ENCODE measurements around the gene UNC5B.

UNC5B gene

DNA sequence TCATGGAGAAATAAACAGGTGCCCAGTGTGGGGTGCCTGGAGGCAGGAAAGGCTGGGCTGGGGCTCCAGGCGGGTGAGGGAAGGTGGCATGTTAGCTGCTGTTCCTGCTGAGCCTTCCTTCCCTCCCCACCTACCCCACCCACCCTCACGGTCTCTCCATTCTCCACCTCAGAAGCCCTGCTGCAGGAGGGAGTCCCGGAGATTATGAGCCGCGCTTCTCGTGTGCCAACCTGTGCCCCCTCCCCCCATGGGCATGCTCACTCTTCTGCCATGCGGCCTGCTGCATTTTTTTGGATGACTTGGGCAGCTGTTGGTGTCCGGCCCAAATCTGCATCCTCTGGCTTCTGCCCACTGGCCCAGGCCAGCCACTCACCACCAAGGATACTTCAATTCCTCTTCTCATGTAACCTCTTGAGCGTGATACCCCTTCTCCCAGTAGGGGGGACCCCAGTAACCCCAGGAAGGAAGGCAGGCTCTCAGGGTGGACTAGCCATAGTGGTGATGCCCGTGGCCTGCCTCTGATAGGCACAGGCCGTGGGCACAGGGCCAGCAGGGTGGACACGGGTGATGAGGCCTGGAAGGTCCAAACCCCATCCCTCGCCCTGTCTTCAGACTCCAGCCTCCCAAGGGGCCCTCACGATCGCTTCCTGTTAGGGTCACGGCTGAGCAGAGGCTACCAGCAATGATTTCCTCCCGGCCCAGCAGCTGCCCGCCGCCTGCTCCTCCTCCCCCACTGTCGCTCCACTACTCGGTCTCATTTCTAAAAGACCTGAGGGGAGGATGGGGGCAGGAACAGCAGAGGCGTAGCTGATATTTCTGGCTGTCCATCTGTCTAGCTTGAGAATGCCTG lies 27.8 kb downstream of the UNC5B start:
- DNase-seq (ENCODE audit: low spot score), result no peak

DNA sequence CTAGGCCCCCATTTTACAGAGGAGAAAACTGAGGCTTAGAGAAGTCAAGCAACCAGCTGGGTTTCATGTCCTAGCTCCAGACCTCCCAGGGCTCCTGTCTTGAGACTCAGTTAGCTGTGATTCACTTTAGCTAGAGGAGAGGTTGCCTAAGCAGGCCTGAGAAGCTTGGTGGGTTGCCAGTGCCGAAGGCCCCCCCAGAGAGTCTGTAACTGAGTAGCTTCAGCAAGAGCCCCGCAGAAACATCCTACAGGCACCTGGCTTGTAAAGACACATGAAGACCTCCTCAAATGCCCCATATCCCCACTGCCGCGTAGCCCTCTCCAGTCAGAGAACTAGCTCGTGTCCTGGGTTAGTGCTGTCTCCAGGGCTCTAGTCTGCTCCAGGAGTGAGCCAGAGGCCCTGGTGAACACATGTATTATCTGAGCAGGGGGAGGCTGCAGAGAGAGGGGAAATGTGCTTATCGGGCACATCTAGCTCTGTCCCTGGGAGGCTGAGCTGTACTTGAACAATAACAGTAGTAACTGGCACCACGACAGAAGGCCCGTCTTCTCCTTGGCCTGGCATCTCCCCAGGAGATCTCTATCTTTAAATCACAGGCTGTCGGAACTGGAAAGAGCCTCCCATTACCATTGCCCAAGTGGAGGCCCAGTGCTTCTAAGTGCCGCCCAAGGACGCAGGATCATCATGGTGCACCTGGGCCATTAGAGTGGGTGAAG lies 28.9 kb downstream of the UNC5B start:
- DNase-seq (ENCODE audit: low spot score), result no peak

DNA sequence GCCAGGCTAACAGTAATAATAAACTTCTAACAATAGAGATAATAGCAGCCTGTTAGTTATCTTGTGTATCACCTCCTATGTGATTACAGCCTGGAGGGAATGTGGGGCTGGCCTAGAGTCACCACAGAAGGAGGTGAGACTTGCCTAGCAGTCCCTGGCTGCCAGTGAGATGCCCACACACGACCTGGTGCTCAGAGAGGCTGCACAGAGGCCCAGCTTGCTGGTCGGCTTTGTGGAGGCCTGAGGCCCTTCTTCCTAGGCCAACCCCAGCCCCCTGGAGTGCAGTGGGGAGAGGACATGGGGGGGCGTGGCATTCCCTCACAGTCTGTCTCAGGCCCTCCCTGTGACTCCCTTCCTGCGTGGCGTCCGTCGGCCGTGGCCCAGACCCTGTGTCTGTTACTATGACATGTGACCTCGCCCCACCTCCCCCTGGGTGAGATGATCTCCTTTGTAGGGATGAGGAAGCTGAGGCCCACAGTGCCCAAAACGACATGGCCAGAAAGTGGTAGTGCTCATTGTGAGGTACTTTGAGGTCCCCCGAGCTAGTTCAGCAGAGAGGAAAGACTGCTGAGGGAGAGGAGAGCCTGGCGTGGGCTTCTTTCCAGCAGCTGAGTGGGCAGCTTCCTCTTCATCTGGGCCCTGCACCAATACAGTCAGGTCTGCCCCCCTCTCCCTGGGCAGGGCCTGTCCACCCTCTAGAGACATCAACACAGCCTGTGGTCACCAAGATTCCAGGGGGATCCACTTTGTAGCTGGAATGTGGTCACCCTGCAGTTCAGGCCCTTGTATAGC lies 29.7 kb downstream of the UNC5B start:
- no peak for DNase-seq (ENCODE audit: low spot score)

DNA sequence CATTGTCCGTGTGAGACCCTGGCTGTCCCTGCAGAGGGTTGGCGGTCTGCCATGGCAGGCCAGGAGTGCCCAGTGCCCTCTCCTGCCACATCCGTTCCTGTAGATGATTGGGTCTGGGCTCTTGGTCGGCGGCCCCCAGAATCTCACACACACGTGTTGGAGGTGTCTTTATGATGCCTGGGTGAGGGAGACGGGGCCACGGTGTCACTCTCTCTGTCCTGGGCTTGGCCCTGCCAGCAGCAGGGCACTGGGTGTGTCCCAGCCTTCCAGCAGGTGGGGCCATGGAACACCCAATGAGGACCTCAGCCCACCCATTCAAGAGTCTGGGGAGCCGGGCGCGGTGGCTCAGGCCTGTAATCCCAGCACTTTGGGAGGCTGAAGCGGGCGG lies 30.2 kb downstream of the UNC5B start:
- no peak for DNase-seq (ENCODE audit: low spot score)

DNA sequence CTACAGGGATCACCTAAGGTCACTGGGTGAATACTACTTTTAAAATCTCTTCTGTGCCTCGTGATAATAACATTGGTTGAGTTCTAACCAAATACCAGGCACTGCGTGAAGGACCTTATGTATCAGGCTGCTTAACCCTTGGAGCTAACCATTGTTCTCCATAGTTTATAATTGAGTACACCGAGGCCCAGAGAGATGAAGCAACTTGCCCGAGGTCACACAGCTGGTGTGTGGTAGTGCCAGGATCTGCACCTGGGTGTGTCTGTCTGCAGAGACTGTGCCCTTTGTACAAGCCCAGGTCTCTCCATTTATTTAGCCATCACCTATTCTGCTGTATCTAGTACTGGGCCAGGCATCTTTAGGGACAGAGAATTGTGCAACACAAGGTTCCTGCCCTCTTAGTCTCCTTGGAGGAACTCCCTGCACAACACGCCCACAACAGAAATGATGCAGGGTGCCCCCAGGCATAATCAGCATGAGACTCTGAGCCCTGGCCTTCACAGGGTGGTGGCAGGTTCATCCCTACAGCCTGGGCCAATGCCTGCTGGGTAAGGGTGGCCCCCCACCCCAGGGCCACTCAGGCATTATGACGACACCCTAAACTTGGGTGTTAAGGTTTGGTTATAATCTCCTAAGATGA lies 31.5 kb downstream of the UNC5B start:
- DNase-seq (ENCODE audit: low spot score), result no peak

DNA sequence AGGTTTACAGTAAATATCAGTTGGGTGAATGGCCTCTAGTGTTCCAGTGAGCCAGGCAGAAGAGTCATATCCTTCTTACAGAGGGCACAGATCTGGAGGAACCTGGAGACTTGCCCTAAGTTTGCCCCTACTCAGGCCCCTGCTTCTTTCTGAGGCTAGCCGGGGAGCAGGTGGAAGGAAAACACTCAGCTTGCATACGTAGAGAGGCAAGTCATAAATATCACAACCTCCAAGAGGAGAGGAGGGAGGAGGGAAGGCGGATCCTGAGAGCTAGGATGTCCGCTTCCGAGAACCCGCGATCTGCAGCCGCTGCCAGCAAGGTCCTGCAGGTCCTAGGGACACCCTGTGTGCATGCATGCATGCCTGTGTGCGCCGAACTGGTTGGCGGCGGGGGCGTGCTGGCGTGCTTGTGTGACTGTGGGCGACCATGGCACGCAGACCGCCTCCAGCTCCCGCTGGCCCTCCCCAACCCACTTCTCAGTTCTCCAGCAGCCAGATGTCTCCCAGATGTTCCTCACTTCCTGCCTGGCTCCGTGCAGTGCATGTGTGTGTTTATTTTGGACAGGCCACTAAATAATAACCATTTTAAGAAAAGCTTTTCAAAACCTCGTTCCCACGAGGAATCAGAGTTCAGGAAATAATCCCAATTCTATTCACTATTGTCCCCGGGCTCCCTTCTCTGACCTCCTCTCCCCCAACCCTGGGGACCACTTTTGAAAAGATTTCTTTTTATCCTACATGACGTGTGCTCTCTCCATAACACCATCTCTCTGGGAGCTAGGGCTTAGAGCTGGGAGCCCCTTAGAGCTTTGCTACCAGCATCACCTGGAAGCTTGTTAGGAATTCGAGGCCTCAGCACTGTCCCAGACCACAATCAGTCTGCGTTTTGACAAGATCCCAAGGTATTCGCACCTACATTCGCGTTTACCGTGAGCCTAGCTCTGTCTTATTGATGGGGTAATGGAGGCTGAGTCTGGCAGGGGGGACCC lies 32.4 kb downstream of the UNC5B start:
- DNase-seq (ENCODE audit: low spot score), result no peak

DNA sequence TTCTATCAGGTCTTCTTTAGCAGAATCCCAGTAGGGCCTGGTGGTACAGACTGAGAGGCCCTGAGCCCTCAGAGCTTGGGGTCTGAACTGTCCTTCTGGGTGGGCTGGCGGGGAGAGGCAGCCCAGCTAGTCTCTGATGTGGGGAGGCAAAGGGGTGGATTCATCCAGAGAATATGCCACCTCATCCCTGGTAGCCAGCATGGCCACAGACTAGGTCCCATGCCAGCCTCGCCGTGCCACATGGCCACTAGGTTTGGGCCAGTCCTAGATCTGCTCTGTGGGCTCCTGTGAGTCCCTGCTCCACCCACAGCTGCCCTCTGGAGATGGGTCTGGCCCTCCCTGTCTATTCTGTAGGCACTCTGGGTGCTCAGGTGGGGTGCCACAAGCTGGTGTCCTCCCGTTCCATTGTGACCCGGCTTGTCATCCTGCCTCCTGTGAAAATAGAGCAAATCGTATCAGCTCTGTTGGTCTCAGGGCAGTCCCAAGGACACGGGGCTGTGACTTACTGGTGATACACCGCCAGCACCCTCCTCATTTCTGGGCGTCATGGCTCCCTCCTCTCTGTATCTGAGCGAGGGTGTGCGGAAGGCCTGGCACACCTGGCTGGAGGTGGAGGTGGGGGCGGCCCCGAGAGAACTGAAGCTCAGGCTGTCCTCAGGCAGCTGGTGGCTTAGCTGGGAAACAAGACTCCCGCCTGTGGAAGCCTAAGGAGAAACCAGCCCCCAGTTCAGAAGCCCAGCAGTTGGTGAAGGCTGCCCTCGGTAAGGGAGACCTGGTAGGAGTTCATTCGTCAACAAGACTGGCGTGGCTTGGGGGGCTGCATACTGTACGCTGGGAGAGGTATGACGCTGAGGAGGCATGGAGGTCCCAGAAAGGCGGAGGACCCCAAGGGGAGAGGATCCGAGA lies 33.3 kb downstream of the UNC5B start:
- DNase-seq (ENCODE audit: low spot score), result no peak

DNA sequence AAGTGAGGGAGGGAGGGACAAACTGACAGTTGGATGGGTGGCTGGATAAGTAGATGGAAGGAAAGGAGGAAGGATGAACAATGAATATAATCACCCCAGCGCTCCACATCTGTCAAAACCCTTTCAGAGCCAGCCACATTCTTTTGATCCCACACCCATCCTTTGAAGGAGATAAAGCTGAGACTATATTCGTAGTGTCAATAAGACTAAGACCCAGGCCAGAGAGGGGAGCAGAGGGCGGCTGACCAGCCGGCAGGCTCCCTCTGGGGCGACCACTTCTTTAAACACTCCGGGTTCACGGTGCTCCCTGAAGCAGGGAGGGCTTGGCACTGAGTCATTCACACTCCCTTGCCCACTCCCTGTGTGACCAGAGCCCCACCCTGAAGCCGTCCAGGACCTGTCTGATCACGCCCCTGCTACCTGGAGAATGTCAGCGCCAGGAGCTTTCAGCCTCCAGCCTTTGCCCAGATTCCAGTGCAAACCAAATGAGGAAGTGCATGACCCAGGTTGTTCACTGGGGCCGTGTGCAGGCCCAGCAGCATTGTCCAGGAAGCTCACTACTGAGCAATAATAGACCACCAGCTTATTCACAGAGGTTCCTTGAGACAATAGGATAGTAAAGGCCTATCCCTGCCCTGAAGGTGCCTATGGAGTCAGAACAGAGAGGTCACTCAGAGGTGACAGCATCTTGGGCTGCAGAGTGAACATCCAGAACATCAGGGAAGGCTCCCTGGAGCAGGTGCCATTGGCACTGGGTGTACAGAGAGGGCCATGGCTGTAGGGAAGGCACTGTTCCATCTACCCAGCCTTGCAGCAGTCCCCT lies 34.4 kb downstream of the UNC5B start:
- DNase-seq (ENCODE audit: low spot score), result no peak

DNA sequence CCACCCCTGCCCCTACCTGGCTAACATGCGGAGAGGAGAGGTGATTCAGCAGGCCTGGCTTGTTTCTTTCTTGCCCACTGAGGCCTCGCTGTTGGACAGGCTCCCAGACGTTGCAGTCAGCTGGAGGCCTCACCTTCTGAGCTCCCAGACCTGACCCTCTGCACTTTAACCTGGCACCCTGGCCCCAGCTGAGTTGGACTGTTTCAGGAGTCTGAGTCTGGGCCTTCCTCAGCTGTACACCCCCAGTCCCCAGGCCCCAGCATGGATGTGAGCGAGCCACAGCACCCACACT lies 35.0 kb downstream of the UNC5B start:
- DNase-seq (ENCODE audit: low spot score), result no peak

DNA sequence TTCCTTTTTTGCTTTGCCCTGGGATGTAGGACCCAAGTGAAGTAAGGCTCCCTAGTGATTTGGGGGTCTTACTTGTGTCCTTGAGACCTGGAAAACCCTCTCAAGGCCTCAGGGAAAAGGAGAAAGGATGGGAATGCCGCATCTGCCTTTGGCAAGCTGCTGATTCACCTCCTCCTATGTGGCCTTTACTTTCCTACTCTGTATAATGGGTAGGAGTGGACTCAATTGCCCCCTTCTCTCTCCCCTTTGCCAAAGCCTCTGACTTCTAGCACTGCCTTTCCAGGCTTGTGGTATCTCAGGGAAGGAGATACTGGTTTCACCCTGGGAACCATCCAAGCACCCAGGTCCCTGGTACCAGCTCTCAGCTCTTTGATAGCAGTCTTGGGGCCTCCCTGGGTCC lies 35.4 kb downstream of the UNC5B start:
- DNase-seq (ENCODE audit: low spot score), result no peak

DNA sequence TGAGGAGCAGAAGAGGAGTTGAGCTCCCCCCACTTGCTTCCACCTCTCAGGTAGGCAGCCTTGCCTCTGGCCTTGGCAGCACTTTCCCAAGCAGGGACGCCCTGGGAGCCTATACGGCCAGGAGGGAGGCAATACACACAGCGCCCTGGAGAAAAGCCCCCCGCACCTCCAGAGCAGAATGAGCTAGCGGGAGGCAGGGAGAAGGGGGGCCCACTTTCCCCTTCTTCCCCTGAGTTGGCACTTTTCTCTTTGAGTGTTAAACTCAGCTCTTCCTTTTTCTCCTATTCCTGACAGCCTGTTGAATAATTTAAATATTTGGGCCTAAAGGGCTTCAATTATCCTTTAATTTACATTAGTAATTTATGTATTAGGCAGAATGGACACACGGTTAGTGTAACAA lies 35.8 kb downstream of the UNC5B start:
- no peak for DNase-seq (ENCODE audit: low spot score)

DNA sequence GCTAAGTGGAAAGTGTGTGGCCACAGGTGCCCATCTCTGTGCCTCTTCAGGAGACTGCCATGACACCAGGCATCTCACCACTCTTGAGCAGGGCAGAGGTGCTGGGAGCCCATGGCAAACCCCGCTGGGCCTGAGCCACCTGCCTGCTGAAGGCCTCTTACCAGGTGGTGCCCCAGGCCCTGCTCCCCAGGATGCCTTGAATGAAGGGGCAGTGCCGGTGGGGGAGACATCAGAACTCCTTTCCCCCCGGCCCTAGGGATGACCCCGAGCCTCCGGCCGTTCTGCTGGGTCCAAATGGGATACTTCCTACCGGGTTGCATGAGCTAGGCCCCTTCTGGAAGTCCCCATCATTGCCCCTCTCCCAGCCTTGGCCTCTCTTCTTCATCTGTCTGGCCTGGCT lies 37.6 kb downstream of the UNC5B start:
- DNase-seq (ENCODE audit: low spot score), result no peak

DNA sequence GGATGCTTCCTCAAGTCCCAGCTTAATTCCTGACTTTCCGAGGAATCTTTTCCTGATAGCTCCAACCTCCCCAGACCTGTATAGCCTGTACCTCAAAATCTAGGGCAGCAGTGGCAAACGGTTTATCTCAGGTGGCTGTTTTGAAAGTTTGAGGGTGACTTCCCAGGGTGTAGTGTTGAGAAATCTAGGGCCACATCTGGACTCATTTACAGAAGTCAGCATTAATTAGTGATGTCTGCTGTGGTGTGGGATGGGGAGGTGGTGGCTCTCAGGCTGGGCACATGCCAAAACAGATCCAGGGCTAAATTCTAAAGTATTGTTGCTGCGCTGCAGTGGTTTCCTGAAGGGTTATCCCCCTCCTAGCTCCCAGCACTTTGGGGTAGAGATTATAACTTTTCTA lies 38.0 kb downstream of the UNC5B start:
- DNase-seq (ENCODE audit: low spot score), result no peak

DNA sequence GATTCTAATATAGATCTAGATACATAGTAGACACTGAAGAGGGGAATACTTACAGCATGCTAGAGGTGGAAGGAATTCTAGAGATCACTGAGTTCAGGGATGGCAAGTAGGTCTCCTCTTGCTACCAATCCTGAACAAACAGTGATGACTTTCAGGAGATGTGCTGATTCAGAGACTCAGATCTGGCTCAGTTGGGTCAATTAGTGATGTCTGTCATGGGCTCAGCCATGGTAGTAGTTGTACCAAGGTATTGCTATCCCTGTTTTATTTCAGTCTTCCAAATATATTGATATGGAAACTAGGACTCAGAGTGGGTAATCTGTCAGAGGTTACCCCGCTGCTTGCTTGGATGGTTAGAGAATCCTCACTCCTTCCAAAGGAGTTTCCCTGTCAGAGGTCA lies 38.5 kb downstream of the UNC5B start:
- no peak for DNase-seq (ENCODE audit: low spot score)

DNA sequence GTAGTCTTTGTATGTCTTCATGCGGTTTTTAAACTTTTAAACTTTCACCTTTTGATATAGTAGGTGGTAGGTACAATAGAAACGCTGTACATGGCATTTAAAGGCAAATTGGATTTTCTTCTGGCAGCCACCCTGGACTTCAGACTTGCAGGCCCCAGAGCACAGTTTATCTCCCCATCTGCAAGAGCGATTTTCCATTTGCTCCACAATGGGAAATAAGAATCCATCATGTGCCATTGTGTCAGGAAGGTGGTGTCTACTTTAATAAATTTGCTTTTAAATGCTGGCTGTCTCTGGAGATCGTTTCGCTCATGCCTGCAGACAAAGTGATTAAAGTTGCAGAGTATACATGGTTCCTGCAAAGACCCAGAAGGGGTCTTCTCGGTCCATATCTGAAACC lies 38.9 kb downstream of the UNC5B start:
- DNase-seq (ENCODE audit: low spot score), result no peak

DNA sequence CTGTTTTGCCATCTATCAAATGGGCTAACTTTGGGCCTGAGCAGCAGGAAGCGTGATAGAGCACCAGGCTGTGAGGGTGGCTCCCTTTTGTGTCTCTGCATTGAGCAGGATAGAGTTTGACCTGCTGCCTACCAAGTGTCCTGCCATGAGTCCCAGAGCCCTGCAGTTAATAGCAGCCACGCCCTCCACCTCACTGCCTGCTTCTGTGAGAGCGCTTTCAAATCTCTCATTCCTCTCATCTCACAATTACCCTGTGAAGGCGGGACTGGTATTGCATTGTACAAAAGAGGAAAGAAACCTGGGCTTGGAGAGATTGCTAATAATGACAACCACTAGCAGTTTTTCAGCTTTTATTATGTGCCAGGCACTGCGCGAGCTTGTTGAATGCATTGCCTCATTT lies 39.9 kb downstream of the UNC5B start:
- no peak for DNase-seq (ENCODE audit: low spot score)

DNA sequence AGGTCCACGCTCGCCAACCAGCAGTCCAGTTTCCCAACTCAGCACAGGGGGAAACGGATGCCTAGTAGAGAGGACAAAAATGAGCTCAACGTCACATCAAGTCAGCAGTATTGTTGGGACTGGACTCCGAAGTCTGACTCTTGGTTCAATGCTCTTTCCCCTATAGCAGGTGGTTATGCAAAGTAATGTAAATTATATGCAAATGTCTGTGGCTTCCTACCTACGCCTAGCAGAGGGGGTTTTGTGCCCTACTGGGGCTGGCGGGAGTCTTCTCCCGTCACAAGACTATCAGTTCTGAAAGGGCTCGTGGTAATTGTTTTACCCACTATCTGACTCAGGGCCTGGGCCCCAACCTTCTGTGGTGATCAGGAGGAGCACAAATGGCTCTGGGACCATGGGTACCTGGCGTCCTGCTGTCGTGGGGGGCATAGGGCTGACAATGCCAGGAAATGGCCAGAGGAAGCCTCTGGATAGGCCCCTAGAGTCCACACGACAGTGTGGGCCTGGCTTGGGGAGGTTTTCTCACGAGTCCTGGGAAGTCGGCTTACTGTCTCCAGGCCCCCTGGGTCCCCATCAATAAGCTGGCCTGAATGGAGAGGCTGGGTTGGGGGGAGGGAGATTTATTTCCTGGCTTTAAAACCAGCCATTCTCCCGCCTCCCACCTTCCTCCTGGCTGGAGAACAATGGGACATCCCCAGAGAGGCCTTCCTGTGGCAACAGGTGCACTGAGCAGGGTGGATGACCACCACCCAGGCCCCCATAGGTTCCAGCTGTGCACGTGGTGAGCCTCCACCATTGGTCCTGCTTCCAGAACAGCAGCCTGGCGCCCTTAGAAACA lies 41.8 kb downstream of the UNC5B start:
- no peak for DNase-seq (ENCODE audit: low spot score)

DNA sequence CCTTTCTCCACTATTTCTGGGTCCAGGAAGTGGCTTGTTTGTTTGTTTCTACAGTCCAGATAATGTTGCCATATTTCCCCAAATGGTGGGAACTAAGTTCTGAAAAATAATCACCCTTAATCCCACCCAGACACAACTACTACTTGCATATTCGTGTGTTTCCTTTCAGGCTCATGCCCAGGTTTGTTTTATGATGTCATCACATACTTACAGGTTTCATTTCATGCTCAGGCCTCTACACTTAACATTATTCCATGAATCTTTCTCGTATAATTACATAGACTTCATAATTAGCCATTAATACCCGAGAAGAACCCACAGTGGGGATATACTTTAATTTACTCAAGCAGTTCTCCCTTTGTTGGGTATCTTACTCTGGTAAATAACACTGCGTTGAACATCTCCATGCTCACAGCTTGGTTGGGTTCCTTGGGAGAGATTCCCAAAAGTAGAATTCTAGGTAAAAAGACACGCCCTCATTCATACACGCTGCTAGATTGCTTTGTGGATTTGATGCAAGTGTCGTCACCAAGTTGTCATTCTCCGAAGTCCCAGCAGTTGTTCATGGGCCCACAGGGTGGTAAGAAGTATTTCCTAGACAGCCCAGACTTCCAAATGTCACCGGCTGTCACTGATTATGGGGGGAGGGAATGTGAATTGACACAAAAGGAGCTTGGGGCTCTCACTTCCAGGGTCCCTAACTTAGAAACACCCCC lies 42.6 kb downstream of the UNC5B start:
- DNase-seq (ENCODE audit: low spot score), result no peak
